GM12864 (cell line): Measurements from ENCODE around the gene DISC1.

ENCODE experiments used
- DNase-seq: peaks from one replicate; pipeline ENCODE4 v3.0.0-alpha.2; 2011; ENCODE audit warnings: low read depth
- H3K4me3 ChIP-seq: 2 replicates; pipeline ENCODE4 v1.5.1; 2011; ENCODE audit warnings: mild to moderate bottlenecking, low read depth, low read length, control low read depth
- TF ChIP-seq, protein P1 (sequence below): IDR thresholded peaks from 2 replicates; pipeline ENCODE4 v1.5.1; 2011; ENCODE audit warnings: low read depth, mild to moderate bottlenecking, moderate library complexity, low read length, control low read depth, inconsistent platforms; ENCODE audit errors: missing control alignments

The DISC1 gene

GRCh38 chr1:231803353-231803752, 176.8 kb downstream of the DISC1 start:
- no peak for DNase-seq
- H3K4me3 ChIP-seq: no peak overlapping the region
- TF ChIP-seq, protein P1, sequence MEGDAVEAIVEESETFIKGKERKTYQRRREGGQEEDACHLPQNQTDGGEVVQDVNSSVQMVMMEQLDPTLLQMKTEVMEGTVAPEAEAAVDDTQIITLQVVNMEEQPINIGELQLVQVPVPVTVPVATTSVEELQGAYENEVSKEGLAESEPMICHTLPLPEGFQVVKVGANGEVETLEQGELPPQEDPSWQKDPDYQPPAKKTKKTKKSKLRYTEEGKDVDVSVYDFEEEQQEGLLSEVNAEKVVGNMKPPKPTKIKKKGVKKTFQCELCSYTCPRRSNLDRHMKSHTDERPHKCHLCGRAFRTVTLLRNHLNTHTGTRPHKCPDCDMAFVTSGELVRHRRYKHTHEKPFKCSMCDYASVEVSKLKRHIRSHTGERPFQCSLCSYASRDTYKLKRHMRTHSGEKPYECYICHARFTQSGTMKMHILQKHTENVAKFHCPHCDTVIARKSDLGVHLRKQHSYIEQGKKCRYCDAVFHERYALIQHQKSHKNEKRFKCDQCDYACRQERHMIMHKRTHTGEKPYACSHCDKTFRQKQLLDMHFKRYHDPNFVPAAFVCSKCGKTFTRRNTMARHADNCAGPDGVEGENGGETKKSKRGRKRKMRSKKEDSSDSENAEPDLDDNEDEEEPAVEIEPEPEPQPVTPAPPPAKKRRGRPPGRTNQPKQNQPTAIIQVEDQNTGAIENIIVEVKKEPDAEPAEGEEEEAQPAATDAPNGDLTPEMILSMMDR: no peak

GRCh38 chr1:231806623-231807495, 180.3 kb downstream of the DISC1 start:
- TF ChIP-seq, protein P1: peak; percentile 89
- no peak overlapping the region for H3K4me3 ChIP-seq
- DNase-seq: no peak

GRCh38 chr1:231807541-231807940, 181.0 kb downstream of the DISC1 start:
- TF ChIP-seq, protein P1: no peak
- no peak for DNase-seq
- no peak overlapping the region for H3K4me3 ChIP-seq

DNA sequence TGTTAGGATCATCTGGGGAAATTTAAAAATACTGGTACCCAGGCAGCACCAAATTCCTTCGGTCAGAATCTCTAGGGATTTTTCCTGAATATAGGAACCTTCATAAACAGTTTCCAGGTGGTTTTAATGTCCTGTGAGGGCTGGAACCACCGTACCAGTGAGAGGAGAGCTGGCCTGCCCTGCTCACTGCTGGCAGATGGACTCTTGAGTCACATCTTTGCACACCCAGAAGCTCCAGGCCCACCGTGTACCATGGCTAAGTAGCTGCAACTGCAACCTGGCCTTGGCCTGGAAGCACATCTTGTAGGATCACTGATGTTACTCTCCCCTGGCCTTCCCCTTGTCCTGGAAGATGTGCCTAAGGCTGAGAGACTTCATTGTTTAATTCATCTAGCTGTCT, 181.5 kb downstream of the DISC1 start:
- DNase-seq: no peak
- TF ChIP-seq, protein P1: no peak
- no peak overlapping the region for H3K4me3 ChIP-seq

DNA sequence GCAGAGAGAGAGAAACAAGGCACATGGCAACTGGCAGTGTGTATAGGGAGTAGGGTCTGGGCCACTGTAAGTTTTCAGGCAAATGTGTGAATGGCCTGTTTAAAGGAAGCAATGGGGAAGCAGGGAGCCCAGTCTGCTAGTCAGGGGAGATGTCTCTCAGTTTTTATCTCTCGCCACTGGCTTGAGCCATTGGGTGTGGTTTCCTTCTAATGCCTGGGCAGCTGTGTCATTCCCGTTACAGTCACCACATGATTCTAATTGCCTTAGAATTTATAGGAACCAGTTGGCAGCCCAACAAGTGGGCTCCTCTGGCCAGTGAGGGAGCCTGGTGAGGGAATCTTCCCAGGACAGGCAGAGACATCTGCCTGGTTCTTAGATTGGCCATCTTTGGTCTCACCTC, 182.4 kb downstream of the DISC1 start:
- H3K4me3 ChIP-seq: no peak overlapping the region
- no peak for DNase-seq
- TF ChIP-seq, protein P1: no peak

GRCh38 chr1:231810415-231810814, 183.8 kb downstream of the DISC1 start:
- TF ChIP-seq, protein P1: no peak
- DNase-seq: no peak
- no peak overlapping the region for H3K4me3 ChIP-seq

DNA sequence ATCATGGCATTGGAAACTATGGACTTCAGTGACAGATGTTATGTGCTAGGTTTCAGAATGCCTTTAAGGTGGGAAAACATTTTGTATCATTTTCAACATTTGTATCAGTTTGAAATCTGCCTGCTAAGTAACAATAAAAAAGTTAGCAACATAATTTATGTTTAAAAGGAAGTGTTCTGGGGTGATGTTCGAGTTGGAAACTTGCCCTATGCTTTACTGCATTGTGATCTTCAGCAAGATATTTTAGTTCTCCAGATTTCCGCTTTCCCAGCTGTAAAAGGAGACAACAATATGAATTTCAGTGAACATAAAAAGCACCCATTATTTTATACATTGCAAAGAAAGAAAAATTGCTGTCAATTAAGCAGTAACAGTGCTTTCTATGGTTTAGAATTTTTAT, 187.4 kb downstream of the DISC1 start:
- DNase-seq: no peak
- no peak overlapping the region for H3K4me3 ChIP-seq
- TF ChIP-seq, protein P1: no peak
